T-helper 17 cell (primary cell): Measurements from ENCODE around the gene LEP. TPM values are rescaled to one million over a fixed set of nuclear protein-coding genes. Genes with fewer than 3 reads are reported as not detected.

Experiments
- total RNA-seq, 4 donors: library from RNA in 2 of 4; stranded (reverse) in 2 of 4; gene quantifications; one replicate each; pipeline ENCODE4 v1.2.3 and lab custom pipeline; 2022 to 2026

LEP gene
- total RNA-seq, 2 donors from 2014 or later = not detected

Other genes with a start within 250 kb of the LEP start
- gene LRRC4, start 209.8 kb upstream of the LEP start, total RNA-seq = under 1 TPM; 0.34 to 0.57 TPM
- 10 to 100 TPM; 24.1 to 24.9 TPM for gene RBM28, start 102.6 kb downstream of the LEP start, total RNA-seq
- under 1 TPM in 1 of 2 donors, not detected in 1; 0.65 TPM for gene PRRT4, start 120.4 kb downstream of the LEP start, total RNA-seq
- gene IMPDH1, start 168.7 kb downstream of the LEP start, total RNA-seq = 10 to 100 TPM; 52.5 to 55.9 TPM
- gene HILPDA, start 214.6 kb downstream of the LEP start, total RNA-seq = 1 to 10 TPM in 1 of 2 donors, under 1 TPM in 1; 0.96 to 1.1 TPM
- 10 to 100 TPM; 15.8 to 19.9 TPM for gene METTL2B, start 235.5 kb downstream of the LEP start, total RNA-seq